ENCODE data around the gene TRIO. TPM values are rescaled to one million over a fixed set of nuclear protein-coding genes. Genes with fewer than 3 reads are reported as not detected.

Gene TRIO
- total RNA-seq, 1 experiment from 2014 or later: 42.1 TPM

- peak; percentile 94 for DNase-seq (ENCODE audit: low spot score)
- in situ Hi-C loops (cut with HindIII; ENCODE audit: low sequenced_read_pairs): loop anchor here (25.0 kb wide), 1 partner anchor 309 kb away; no protein-coding TSS in a partner anchor
Observed at GRCh38 chr5:14296533-14297331, 153.6 kb downstream of the TRIO start.

GRCh38 chr5:14297697-14298096 lies 154.6 kb downstream of the TRIO start:
- no peak for DNase-seq (ENCODE audit: low spot score)
- in situ Hi-C loops (cut with HindIII; ENCODE audit: low sequenced_read_pairs): loop anchor here (25.0 kb wide), 1 partner anchor 310 kb away; no protein-coding TSS in a partner anchor

DNA sequence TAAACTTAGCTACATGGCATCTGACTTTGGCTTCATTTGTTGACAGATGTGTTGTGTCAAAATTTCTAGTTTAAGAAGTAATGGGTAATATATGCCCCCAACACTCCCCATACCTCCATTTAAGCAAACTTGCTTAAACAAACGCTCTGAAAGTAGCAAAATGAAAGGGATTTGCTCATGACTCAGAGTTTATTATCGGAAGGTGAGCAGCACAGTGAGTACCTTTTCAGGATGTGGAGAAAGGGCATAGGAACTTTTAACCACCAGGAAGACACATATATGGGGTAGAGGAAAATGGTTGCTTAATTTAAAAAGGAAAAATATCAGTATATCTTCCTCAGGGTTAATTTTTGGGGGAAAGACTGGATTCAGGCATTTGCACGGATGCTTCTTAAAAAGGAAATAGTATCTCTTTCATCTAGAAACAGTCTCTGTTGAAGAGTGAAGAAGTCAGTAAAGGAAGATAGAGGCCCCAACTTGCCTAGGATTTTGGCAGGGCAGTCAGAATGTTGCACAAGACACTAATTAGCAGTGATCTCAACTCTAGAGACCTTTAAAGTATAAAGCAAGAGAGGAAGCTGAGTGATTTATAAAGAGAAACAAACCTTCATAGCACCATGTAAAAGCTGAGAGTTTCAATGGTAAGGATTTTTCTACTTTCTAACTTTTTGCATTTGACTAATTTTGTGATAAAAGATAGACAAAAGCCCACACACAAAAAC lies 155.1 kb downstream of the TRIO start:
- in situ Hi-C loops (cut with HindIII; ENCODE audit: low sequenced_read_pairs): loop anchor here (25.0 kb wide), 1 partner anchor 311 kb away; no protein-coding TSS in a partner anchor
- DNase-seq (ENCODE audit: low spot score): no peak

- in situ Hi-C loops (cut with HindIII; ENCODE audit: low sequenced_read_pairs): loop anchor here (25.0 kb wide), 1 partner anchor 312 kb away; no protein-coding TSS in a partner anchor
- peak; percentile 57 for DNase-seq (ENCODE audit: low spot score)
Observed at GRCh38 chr5:14299666-14300065, 156.5 kb downstream of the TRIO start.

- DNase-seq (ENCODE audit: low spot score): no peak
- in situ Hi-C loops (cut with HindIII; ENCODE audit: low sequenced_read_pairs): no loop called here
Observed at GRCh38 chr5:14301186-14301585, 158.0 kb downstream of the TRIO start.

GRCh38 chr5:14302330-14302729 lies 159.2 kb downstream of the TRIO start:
- in situ Hi-C loops (cut with HindIII; ENCODE audit: low sequenced_read_pairs): no loop called here
- DNase-seq (ENCODE audit: low spot score): no peak

GRCh38 chr5:14305045-14305444 lies 161.9 kb downstream of the TRIO start:
- no peak for DNase-seq (ENCODE audit: low spot score)
- in situ Hi-C loops (cut with HindIII; ENCODE audit: low sequenced_read_pairs): no loop called here

DNA sequence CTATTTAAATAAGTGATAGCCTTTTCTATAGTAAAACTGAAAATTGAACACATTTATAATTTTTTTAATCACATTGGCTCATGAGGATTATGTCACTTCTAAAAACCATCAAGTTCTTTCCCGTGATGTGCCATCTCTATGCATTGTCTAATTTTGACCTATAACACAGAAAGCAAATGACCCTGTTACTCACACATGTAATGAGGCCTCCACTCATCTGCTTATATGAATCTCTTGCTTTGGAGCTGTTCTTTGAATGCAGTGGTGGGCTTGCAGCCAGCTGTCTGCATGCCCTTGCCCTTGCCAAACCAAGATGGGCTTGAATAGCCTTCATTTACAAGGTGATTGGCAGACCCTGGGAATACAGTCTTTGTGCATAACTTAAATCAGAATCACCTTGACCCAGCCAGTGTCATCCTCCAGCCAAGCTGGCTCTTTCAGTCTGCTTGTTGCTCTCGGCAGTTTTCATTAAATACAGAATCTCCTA lies 163.2 kb downstream of the TRIO start:
- in situ Hi-C loops (cut with HindIII; ENCODE audit: low sequenced_read_pairs): no loop called here
- DNase-seq (ENCODE audit: low spot score): no peak

DNA sequence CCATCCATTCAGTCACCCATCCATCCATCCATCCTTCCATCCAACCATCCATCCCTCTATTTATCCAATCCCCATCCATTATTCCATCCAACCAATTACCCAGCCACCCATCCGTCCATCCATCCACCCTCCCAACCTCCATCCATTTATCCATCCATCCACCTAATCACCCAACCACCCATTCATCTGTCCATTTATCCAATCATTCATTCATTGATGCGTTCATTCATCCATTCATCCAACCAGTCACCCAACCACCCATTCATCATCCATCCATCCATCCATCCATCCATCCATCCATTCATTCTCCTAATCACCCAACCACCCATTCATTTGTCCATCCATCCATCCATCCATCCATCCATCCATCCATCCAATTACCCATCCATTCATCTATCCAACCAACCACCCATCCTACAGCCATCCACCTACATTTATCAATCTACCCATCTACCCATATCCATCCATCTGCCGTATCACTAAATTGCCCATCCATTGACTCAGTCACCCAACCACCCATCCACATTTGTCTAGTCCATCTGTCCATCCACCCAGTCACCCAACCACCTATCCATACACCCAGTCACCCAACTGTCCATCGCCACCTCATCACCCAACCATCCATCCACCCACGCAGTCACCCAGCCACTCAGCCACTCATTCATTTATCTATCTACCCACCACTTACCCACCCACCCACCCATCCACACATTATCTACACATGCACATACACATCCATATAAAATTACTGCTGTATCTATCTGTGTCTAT lies 165.4 kb downstream of the TRIO start:
- no peak for DNase-seq (ENCODE audit: low spot score)

DNA sequence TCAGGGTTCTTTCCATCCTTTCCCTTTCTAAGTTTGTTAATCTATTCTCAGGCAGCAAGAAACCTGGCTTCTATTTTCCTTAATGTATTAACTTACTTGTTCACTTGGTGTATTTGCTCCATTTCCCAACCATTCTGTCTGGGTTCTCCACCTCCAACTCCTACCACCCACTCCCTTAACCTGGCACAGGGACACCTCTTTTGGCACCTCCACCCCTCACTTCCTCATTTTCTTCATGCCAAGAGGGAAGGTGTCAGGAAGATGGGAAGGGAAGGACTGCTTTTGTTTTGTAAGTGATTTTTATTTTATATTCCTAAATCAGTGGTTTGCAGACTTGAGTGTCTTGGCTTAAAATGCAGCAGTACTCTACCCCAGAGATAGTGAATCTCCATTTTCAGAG lies 166.1 kb downstream of the TRIO start:
- no peak for DNase-seq (ENCODE audit: low spot score)
- in situ Hi-C loops (cut with HindIII; ENCODE audit: low sequenced_read_pairs): no loop called here

More for the DNA sequence above, 165.4 kb downstream of the TRIO start:
- in situ Hi-C loops (cut with HindIII; ENCODE audit: low sequenced_read_pairs): no loop called here

- DNase-seq (ENCODE audit: low spot score): peak; percentile 65
Observed at GRCh38 chr5:14309878-14310531, 166.9 kb downstream of the TRIO start.

DNA sequence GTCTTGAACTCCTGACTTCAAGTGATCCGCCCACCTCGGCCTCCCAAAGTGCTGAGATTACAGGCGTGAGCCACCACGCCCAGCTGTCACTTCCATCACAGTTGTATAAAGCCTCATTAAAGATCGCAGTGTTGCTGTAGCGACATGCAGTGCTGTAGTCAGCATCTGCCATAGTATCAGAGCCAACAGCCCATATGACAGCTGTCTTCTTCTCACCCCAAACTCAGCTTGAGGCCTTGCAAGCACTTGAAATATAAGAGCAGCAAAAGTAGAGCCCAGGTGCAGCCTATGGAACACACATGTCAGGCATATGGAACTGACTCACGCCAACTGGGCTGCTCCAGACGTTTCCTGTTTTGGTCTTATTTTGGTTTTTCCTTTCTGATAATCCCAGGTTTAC lies 167.8 kb downstream of the TRIO start:
- in situ Hi-C loops (cut with HindIII; ENCODE audit: low sequenced_read_pairs): no loop called here
- no peak for DNase-seq (ENCODE audit: low spot score)

More at GRCh38 chr5:14309878-14310531, 166.9 kb downstream of the TRIO start:
- in situ Hi-C loops (cut with HindIII; ENCODE audit: low sequenced_read_pairs): no loop called here

GRCh38 chr5:14313986-14314690 lies 171.0 kb downstream of the TRIO start:
- in situ Hi-C loops (cut with HindIII; ENCODE audit: low sequenced_read_pairs): no loop called here
- DNase-seq (ENCODE audit: low spot score): no peak

- no peak for DNase-seq (ENCODE audit: low spot score)
- in situ Hi-C loops (cut with HindIII; ENCODE audit: low sequenced_read_pairs): no loop called here
Observed at GRCh38 chr5:14316471-14316870, 173.3 kb downstream of the TRIO start.

- in situ Hi-C loops (cut with HindIII; ENCODE audit: low sequenced_read_pairs): no loop called here
- DNase-seq (ENCODE audit: low spot score): no peak
Observed at GRCh38 chr5:14319102-14319501, 176.0 kb downstream of the TRIO start.

DNA sequence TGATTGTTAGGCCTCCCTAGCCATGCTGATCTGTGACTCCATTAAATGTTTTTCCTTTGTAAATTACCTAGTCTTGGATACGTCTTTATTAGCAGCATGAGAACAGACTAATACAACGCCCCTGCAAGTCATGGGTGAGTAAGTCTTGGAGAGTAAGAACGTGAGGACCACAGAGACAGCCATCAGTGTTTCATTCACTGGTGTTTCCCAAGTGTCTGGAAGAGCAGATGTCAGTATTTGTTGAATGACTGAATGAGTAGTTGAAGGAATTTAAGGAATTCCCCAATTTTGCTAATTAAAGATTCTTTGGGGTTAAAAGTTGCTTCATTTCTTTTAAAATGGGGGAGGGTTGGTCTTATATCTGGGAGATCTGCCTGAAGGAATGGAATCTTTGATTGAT lies 178.8 kb downstream of the TRIO start:
- in situ Hi-C loops (cut with HindIII; ENCODE audit: low sequenced_read_pairs): no loop called here
- DNase-seq (ENCODE audit: low spot score): no peak

GRCh38 chr5:14322437-14323187 lies 179.5 kb downstream of the TRIO start:
- DNase-seq (ENCODE audit: low spot score): peak; percentile 75
- in situ Hi-C loops (cut with HindIII; ENCODE audit: low sequenced_read_pairs): no loop called here

- DNase-seq (ENCODE audit: low spot score): no peak
- in situ Hi-C loops (cut with HindIII; ENCODE audit: low sequenced_read_pairs): no loop called here
Observed at GRCh38 chr5:14323466-14323865, 180.3 kb downstream of the TRIO start.
